ENCODE results near the gene LRRTM4.
"Not testable (repeated sequence)": the region's sequence is repeated elsewhere in the genome, so short reads cannot be mapped to it uniquely, and the experiment has no call there.

The LRRTM4 gene

DNA sequence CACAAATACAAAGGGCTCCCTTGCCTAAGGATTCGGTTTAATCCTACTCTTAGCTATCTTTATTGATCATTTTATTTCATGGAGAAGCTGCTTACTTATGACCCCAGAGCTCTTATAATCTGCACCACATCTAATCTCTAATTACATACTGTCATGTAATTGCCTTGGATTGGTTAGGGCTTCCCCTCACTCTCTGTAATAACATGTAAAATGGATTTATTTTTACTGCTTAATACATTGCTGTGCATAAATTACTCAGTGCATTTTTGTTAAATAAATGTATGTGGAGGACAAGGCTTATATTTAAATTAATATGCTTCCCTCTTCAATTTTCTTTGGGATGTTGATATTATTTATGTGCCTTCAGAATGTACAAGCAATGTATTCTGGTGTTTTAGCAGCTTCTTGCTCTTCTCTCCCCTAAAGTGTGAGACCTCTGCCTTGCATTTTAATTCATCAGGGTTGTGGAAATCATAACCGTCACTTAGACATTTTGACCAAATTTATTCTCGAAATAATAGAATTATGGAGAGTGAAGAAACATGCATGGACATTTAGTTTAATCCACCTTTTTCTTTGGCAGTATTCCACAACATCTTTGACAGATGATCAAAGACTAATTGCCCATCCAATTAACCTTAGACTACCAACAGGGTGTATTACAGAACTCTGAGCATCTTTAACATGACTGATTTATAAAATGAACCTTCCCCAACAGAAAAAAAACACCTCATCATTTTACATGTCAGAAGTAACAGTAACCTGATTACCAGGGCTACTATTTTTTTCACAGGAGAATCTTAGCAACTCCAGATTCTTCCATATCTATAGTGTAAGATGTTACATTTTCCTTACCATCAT is 692.6 kb downstream of the LRRTM4 start:
- peak; percentile 66 for DNase-seq

DNA sequence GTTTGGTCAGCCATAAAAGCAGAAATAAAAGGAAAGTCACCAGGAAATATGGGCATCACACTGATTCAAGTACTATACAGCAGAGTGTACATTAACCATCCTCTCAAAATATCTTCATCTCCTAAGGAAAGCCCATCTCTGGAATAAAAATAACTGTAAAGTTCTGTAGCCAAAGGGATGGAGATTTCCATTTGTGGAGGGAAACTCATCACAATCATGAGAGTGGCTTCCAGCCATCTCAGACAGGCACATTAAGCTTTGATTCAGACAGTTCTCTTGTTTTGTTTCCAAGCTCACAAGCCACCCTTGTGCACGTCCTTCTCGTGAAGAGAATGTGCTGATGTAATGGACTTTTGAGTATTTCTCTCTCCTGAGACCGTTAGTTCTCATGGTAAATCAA is 695.5 kb downstream of the LRRTM4 start:
- no peak for DNase-seq

DNA sequence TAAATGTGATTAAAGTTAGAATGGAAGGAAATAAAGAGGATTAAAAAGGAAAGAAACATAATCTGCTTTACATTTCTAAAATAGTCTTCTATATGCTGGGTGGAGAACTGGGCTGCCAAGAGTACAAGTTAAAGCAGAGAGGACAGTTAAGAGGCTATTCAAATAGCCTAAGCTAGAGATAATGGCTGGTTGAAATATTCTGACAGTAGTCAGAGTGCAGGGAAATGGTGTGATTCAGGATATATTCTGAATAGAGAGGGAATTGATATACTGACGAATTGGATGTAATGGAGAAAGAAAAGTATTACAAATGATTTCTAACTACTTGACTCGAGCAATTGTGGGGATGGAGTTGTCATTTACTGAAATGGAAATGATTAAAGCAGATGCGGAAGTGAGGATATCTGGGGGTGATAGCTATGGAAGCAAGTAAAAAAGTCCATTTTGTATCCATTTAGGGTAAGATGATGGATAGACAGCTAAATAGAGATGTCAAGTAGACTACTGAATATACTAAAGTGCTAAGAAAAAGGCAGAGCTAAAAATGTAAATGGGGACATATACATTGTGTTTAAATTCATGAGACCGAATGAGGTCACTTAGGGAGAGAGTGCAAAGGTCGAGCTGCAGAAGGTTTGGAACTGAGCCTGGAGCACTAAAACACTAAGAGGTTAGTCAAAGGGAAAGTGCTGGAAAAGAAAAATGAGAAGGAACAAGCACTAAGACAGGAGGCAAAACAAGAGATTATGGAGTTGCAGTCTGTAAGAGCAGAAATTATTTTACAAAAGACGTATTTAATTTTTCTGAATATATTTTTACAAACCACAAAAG is 696.8 kb downstream of the LRRTM4 start:
- DNase-seq = no peak

DNA sequence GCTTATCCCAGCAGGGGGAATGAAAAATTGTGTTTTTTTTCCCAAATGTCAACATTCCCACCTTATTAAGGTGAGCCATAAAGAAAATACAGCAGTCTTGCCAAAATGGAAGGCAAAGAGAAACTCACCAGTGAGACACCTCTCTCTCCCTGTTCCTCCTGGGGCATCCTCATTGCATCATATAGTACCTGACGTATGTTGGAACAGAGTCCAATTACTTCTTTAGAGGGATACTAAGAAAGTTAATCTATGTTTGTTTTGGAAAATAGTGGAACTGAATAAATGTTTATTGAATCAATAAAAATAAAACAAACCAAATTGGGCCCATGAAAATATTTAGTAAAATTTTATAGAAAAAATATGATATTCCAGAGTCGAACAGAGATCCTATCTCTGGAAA is 700.4 kb downstream of the LRRTM4 start:
- DNase-seq = no peak

DNA sequence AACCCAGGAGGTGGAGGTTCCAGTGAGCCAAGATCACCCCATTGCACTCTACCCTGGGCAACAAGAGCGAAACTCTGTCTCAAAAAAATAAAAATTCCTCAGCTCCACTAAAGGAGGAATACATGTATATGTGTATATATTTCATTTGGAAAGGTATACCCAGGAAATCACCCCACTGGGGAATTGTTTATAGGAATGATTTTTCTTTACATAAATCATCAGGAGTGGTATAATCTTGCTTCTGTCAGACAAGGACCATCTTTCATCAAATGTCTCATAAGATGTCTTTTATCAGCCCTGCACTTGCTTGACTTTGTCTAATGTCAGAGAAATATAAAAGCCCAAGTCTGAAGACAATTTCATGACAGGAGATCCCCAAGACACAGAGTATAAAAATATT is 709.1 kb downstream of the LRRTM4 start:
- no peak for DNase-seq

DNA sequence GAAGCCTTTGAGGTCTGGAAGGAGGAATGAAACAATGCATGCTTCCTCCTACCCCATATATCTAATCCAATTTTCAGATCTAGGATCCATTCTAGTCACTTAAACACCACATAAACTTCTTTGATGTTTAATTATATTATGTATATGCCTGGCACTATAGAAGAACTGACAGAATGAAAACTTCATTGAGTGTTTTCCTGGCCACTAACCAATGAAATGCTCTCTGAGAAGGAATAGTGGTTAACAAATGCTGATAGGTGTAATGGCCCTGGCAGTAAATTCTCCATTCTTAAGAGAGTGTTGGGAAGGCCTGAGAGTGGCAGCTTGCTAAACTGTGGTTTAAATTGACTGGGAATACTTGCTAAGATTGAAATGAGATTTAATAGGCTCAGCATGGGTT is 710.0 kb downstream of the LRRTM4 start:
- peak; percentile 74 for DNase-seq

DNA sequence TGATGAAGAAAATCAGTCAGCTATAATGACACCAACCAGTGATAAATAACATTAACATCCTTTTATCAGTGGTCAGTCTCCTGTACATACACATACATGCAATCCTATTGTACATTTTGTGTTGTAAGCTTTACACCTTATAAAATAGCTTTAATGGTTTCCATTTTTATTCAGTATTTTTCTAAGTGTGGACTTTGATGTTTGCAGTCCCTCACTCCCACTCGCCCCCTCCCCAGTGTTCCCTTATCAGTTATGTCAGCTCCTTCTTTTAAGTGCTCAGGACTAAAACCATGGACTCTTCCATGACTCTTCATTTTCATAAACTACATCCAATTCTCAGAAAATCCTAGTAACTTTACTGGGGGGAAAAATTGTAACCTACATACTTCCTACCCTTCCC is 713.0 kb downstream of the LRRTM4 start:
- DNase-seq = no peak

DNA sequence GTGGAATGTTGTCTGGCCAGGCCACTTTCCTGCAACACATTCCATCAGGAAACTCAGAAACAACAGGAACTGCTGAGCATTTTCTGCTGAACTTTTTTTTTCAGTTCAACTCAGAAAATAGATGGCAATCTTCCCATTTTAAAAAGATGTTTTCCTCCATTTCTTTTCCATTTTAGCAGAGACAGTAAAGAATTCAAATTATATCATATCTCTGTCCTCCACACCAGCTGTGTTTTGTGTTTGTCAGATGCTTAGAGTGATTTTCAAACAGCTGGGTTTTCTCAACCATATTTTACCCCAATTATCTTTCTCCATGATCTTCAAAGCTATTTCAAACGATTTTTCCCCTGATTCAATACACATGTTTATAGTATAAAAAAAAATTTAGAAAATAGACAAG is 713.4 kb downstream of the LRRTM4 start:
- no peak for DNase-seq

DNA sequence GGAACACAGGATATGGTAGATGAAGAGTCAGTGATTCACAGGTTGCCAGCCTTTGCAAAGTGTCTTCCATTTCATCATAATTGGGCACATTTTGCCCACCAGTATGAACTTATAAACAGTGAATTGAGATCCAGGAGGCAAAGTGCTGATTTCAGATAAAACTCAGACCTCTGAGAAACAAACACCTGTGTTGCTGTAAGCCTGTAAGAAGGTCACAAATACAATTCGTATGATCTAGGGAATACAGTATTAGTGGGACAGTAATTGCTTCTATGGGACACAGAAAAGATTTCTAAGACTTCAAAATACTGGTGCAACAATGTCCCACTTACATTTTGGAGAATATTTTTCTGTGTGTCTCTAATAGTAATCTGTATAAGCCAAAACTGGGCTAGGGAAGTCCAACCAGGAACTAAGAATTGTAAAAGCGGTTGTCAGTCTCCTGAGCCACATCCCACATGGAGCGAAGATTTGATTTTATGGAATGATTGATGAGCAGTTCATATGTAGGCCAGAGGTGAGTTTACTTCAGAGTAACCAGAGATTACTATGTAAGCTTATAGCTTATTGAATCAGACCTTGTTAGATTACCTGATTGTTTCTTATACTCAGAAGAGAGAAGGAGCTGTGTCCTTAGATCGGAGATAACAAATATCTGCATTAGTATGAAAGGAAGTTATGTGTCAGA is 728.4 kb downstream of the LRRTM4 start:
- no peak for DNase-seq

DNA sequence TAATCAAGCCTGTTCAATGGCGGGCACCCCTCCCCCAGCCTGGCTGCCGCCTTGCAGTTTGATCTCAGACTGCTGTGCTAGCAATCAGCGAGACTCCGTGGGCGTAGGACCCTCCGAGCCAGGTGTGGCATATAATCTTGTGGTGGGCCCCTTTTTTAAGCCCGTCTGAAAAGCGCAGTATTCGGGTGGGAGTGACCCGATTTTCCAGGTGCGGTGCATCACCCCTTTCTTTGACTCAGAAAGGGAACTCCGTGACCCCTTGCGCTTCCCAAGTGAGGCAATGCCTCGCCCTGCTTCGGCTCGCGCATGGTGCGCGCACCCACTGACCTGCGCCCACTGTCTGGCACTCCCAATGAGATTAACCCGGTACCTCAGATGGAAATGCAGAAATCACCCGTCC is 740.9 kb downstream of the LRRTM4 start:
- not testable (repeated sequence) for DNase-seq

DNA sequence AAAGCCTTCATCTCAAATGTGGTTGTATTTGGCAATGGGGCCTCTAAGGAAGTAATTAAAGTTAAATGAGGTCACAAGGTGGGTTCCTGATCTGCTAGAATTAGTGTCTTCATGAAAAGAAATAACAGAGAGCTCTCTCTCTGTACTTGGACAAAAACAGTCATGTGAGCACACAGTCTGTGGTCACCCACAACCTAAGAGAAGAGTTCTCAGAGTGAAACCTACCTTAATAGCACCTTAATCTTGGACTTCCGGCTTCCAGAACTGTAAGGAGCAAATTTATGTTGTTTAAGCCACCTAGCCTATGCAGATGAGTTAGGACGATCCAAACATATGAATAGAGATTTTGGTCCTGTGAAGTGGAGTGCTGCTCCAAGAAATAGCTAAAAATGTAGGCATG is 758.9 kb downstream of the LRRTM4 start:
- no peak for DNase-seq

DNA sequence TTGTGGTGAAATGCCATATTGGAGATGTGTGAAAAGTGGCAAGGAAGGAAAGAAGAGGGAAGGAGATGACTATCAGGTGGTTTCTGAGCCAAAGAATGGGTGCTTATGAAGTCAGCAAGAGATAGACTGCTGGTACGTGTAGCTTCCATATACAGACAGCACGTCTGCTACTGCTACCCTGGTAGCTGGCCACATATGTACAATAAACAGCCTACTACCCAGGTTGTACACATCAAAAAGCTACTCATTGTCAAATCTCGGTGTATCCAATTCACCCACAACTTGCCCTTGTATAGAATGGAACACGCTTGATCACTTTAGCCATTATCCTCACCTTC is 761.8 kb downstream of the LRRTM4 start:
- no peak for DNase-seq

DNA sequence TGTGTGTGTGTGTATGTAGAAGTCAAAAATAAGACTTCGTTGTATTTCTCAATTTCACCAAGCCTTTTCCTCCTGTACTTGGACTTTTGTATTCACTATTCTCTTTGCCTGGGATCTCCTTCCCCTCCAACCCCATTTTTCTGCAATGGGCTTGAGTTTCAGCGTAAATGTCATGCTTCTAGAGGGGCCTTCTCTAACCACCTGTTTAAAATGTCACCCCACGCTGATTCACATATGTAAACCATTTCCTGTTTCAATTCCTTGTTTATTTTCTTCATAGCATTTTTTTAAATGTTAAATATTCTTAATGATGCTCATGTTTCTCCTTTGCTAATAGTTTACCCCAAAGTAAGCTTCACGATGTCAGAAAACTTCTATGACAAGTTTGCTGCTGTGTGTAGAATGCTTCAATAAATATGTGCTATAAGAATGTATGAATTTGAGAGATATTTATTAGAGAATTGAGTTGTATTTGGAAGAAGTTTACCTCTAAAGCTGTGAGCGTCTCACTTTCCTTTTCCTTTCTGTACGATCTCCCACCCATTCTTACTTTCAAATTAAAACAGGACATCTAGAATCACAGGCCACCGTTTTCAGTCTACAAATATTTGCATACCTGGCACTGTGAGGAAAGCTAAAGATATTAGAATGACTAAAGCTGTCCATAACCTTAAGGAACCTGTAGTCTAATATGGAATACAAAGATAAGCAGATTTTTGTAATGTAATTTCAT is 762.4 kb downstream of the LRRTM4 start:
- DNase-seq = no peak

DNA sequence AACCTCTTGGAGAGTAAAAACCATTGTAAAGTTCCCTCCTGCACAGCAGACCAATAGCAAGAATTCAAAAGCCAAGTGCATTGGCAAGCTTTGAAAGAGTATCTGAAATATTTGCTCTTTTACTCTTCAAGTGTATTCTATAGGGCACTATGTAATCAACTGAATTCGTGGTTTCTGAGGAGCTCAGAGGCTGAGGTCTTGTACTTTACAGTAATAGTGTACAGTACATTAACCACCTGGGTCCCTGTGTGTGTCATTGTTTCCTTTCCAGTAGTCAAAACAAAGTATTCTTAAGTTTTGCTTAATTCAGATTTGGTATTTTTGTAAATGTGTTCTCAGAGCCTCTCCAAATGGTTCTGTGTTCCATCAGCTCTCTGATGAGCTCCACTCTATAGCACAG is 769.7 kb downstream of the LRRTM4 start:
- peak; percentile 18 for DNase-seq

DNA sequence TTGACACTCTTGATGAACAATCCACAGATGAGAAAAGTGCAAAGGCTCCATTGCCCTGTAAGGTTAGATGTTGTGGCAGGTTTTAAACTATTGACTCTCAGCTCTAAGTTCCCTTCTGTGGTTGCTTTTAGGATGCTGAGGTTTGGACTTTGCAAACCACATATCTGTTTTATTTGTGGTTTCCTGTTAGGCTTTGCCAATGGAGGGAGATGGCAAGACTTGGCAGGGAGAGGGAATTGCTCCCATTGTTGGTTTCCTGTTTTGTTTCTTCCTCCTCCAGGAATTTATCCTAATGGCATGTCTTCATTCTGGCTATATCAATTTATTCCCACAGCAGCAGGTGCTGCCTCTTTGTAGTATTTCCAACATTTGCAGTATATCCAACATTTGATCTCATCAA is 772.3 kb downstream of the LRRTM4 start:
- DNase-seq = no peak

DNA sequence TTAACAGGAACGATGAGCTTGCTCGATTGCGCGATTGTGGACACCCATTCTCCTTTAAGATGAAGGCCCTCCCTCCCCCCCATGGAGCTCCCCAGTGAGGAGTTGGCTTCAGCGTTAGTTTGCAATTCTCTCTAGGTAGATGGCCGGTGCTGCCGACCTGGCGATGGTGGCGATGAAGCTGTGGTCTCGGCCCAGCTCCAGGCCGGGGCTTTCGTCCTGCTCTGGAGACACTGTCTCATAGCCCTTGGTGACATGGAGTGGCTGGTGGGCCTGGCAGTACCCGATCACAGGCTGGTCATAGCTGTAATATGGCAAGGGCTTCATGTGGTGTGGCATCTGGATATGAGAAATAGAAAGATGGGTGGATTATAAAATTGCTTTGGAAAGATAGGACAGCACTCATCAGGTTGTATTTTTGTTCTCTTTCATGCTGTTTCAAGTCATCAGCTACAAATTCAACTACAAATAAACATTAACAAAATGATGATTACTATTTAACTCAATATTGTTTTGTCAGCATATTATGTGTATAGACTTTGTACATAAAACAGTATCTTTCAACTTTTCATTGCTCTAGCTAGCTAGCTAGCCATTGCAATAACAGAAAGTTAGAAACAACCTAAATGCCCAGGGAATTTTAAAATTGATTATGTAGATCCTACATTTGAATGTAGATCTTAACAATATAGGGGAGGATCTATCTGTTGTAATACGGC is 773.4 kb downstream of the LRRTM4 start:
- peak; percentile 53 for DNase-seq

DNA sequence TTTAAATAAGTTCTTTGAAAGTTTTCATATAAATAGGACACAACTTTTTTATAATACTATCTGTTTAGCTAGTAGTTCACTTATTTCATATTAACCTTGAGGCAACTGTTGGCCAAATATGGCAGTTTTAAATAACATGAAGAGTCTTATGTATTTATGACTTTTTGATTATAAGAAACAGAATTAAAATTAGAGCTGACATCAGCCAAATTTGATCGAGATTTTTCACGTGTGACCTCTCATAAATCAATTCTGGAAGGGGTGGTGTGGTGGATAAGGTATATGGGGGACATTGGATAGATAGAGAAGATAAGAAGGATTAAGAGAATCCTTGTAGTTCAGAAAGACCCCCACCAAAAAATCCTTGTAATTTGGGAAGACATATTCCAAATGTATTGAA is 776.6 kb downstream of the LRRTM4 start:
- no peak for DNase-seq

DNA sequence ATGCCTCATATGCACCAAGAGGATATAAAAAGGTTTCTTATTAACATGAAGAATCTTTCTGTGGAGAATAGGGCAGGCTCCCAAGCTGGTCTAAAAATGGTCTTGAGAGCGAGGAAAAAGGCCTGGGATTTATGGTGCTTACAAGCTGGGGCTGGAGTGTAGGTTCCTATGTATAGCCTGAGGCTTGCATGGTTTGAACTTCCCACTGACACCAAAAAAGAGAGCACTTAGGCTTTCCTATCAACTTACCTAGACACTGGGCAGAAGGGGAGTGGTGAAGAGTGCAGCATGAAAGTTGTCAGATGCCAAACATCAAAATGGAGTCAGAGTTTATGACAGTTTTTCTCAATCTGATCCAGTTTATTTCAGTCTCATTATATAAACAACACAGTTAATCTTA is 784.6 kb downstream of the LRRTM4 start:
- DNase-seq = no peak

DNA sequence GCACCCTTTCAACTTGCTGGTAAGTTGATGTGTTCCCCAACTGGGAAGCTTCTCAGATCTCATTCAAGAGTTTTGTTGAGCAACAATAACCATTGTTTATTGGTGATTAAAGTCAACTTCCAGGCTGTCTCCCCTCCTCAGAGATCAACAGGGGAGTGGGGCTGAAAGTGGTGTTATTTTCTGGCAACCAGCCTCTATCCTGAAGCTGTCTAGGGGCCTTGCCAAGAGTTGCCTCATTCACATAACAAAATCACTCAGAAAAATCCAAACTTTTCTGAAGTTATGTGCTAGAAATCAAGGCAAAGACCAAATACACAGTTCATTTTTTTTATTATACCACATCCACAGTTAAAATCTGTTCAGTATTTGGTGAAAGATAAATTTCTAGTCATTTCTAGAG is 788.4 kb downstream of the LRRTM4 start:
- no peak for DNase-seq

DNA sequence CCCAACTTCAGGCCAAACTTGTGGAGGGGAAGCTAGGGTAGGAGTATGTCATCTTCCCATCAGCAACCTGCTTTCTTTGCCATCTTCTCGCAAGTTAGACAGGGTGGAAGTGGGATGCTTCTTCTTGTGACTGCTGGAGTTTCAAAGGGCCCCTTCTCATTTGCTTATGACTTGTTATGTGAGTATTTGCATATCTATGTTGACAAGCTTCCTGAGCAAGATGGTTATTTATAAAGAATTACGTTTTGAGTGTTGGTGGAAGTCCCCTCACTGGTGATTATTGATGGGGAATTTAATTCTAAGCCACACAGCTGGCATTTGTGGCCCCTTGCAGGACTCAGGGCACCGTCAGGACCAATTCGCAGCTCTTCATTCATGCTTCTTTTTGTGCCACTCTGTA is 791.0 kb downstream of the LRRTM4 start:
- DNase-seq = no peak

DNA sequence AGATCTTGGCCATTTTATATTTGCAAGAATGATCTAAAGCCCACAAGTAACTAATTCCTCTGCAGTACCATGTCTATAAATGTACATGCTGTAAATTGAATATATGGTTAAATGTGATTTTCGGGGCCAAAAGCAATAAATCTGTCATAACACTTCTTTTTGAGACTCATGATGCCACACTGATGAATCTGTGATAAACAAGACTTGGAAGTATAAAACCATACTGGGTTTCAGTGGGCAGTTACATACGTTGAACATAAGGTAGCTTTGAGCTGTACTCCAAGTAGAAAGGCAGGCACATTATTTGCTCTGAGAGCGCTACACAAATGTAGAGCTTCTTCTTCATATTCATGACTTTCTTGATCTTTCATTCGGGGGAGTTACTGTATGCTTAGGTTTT is 792.2 kb downstream of the LRRTM4 start:
- DNase-seq = no peak

DNA sequence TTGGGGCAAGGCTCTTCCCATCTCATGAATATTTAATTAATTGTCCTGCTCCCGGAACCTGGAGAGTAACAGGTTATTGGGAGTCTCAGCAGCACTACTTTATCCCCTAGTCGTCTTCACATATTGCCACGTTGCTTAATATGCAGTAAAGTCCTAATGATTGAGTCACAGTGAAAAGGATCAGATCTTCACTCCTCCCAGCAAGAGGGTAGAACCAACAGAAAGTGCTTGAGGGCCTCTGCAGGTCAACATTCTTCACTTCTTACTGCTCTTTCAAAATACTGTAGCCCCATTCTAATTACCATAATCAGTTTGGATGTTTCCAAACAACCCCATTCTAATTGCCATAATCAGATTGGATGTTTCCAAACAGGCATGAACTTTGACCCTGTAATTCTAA is 801.0 kb downstream of the LRRTM4 start:
- peak; percentile 20 for DNase-seq
